HS-5 (cell line): ENCODE data around the gene IL23A.

Experiments
- DNase-seq: peaks from one replicate; pipeline ENCODE4 v3.0.0-alpha.2; 2012; ENCODE audit warnings: low read depth

IL23A gene

DNA sequence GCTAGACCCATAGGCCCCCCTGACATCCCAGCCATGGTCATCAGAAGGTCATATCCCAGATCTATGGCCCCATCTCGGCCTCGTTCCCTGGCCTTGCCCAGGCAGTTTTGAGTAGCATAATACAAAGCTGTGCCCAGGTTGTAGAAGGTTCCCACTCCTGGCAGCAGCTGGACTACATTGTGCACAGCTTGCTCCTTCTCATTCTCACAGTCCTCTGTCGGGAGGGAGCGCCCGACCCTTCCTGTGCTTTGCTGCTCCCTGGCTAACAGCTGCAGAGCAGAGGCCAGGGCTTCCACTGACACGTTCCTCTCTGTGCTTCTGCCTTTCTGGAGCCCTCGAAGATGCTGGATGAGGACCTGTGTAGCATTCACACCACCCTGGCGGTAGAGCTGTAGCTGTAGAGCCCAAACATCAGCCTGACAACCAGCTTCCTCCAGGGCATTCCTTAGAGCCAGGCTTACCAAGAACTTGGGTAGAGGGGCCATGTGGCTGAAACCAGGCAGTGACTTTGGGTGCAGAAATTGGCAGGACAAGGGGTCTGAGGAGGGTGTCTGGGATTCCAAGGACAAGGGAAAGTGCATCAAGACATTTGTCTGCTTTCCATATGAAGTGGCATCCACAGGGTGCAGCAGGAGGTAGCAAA is 22.9 kb downstream of the IL23A start:
- DNase-seq = no peak

DNA sequence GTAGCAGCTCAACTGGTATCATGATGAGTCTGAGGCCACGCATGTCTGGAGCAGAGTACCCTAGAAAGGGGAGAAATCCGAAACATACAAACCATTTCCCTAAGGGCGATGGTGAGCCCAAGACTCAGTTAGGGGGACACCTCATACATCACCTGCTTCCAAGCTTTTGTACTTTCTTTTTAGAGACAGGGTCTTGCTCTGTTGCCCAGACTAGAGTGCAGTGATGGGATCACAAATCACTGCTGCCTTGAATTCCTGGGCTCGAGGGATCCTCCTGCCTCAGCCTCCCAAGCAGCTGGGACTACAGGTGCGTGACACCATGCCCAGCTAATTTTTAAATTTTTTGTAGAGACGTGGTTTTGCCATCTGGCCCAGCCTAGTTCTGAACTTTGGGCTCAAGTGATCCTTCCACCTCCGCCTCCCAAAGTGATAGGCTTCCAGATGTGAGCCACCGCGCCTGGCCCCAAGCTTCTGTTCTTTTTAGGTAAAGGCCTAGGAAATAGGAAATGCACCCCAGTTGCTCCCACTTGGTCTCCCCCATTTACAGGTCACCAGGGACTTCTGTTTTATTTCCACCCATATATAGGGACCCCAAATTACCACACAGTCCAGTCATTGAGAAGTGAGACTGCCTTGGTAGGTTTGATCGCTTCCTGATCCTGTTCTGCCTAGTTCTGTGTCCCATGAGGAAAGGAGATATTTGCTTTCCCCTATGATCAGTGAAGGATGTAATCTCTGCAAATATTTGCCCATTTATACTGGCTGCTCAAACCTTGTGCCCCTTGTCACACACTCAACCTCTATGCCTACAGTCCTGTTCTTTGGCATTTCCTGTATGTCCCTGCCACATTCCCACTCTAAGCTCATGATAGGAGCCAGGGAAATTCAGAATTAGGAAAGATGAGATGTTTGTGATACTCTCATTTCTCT is 23.7 kb downstream of the IL23A start, which contains the start of gene APOF:
TSS of gene APOF (minus strand) at position 728 of the 930 bp plus-strand sequence. CDS start at position 616, 112 bp downstream.
- no peak for DNase-seq

DNA sequence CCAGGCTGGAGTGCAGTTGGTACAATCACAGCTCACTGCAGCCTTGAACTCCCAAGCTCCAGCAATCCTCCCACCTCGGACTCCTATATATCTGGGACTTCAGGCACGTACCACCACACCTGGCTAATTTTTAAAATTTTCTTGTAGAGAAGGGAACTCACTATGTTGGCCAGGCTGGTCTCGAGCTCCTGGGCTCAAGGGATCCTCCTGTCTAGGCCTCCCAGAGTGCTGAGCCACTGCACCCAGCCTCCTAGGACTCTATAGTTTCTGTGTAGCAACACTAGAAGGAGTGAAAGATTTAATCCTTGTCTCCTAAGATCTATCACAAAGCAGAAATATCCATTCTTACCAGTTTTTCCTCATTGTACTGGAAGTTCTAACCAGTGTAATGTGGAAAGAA is 28.3 kb downstream of the IL23A start:
- DNase-seq = no peak

DNA sequence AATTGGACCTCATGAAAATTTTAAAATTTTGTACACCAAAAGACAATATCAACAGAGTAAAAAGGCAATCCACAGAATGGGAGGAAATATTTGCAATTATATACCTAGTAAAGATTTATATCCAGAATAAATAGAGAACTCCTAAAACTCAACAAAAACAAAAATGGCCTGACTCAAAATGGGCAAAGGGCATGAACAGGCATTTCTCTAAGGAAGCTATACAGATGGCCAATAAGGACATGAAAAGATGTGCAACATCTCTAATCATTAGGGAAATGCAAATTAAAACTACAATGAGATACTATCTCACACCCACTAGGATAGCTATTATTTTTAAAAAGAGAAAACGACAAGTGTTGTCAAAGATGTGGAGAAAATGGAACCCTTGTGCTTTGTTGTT is 34.8 kb downstream of the IL23A start:
- no peak for DNase-seq

DNA sequence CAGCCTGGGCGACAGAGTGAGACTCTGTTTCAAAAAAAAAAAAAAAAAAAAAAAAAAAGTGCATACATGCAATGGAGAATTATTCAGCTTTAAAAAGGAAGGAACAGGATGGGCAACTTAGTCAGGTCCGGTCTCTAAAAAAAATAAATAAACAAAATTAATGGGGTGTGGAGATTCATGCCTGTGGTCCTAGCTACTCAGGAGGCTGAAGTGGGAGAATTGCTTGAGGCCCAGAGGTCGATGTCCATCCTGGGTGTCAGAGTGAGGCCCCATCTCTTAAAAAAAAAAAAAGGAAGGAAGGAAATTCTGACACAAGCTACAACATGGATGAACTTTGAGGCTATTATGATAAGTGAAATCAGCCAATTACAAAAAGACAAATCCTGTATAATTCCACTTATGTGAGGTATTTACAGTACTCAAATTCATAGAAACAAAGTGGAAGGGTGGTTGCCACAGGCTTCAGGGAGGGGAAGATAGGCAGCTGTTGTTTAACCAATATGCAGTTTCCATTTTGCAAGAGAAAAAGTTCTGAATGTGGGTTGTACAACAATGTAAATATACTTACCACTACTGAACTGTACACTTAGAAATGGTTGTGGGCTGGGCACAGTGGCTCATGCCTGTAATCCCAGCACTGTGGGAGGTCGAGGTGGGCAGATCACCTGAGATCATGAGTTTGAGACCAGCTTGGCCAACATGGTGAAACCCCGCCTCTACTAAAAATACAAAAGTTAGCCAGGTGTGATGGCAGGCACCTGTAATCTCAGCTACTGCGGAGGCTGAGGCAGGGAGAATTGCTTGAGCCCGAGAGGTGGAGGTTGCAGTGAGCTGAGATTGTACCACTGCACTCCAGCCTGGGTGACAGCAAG is 36.3 kb downstream of the IL23A start:
- no peak for DNase-seq

DNA sequence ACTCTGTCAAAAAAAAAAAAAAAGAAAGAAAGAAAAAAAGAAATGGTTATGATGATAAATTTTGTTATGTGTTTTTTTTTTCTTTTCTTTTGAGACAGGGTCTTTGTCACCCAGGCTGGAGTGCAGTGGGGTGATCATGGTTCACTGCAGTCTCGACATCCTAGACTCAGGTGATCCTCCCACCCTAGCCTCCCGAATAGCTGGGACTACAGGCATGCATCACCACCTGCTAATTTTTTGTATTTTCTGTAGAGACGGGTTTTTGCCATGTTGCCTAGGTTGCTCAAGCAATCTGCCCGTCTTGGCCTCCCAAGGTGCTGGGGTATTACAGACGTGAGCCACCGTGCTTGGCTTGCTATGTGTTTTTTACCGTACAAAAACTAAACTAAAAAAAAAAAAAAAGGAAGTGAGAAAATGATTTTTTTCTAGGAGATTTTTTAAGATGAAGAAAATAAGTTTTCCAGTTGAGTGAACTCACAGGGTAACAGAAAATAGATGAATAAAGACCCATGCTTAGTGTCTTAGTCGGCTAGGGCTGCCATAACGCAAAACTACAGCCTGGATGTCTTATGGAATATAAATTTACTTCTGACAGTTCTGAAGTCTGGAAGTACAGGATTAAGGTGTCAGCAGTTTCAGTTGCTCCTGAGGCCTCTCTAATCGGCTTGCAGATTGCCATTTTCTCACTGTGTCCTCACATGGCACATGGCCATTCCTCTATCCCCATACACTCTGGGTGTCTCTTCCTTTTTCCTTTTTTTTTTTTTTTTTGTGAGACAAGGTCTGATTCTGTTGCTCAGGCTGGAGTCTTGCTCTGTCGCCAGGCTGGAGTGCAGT is 37.1 kb downstream of the IL23A start:
- DNase-seq = no peak

DNA sequence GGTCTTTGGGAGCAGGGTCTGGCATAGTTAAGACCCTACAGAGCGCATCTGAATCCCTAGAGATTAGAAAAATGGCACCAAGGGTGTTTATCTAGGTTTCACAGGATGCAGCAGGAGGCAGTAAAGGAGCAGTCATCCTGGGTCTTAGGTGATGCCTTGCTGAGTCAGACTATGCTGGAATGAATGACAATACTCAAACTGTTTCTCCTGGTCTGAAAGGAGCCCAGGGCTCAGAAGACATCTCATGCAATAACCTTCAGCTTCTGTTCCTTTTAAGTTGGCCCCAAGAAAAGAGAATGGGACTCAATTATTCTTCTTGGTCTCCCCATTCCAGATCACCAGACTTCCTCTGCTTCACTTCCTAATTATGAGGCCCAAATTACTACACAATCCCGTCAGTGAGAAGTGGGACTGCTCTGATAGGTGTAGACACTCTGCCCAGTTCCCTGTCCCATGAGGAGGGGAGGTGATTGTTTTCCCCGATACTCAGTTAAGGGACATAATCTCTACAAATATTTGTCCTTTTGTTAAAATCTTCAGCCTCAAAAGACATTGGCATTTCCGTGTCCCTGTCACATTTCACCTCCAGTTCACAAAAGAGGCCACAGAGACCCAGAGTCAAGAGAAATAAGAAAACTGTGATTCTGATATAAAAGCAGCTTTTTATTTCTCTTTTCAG is 38.8 kb downstream of the IL23A start:
- no peak for DNase-seq

DNA sequence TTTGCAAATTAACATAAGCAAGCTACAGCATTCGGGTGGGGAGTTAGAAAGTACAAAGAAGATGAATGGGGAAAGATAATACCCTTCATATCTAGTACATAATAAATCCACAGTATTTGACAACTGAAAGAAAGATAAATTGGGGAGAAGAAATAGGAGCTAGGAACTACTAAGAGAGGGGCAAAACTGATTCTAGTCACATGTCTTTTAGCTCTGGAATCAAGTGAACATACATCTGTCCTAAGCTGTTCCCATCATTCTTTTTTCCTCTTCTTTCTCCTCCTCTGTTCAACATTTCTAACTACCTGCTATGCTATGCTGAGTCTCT is 39.3 kb downstream of the IL23A start:
- no peak for DNase-seq

DNA sequence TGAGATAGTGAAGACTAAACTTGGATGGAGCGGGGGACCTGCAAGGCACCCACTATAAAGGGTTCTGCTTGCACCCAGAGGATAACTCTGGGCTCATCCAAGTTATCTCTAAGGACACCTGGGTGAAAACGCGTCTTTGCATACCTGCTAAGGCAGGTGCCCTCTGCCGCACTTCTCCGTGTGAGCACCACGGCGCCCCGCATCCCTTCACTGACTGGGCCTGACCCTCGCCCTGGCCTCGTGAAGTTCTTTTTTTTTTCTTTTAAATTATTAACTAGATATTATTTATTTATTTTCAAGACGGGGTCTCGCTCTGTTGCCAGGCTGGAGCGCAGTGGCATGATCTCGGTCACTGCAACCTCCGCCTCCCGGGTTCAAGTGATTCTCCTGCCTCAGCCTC is 43.9 kb downstream of the IL23A start:
- no peak for DNase-seq

DNA sequence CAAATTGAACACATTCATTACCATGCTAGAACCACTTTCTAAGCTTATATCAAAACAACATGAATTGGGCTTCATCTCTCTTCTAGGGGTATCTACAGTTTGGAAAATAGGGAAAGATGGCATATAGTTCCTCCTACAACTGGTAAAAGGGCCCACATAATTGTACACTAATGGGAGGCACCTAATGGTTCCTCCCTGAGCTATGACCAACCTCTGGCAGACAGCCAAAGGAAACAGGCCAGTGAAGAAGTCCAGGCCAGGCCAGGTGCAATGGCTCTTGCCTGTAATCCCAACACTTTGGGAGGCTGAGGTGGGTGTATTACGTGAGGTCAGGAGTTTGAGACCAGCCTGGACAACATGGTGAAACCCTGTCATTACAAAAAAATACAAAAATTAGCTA is 47.2 kb downstream of the IL23A start:
- no peak for DNase-seq

DNA sequence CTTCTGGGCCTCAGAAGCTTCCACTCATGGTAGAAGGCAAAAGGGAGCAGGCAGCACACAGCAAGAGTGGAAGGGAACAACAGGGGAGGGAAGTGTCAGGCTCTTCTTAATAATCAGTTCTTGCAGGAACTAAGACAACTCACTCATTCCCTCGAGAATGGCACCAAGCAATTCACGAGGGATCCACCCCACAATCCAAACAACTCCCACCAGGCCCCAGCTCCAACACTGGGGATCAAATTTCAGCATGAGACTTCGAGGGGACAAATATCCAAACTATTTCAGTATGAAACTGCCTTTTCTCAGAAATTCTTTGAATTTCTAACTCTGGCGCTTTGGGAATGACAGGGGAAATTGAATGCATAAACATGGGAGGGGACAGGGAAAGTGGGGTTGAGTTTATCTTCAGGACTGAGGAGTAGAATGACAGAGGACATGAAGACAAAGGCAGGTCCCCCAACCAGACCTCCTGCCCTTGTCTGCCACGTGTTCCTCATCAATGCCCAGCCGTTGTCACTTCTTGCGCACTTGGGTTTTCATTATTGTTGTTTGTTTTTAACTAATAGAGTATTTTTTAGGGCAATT is 48.6 kb downstream of the IL23A start:
- DNase-seq = no peak

DNA sequence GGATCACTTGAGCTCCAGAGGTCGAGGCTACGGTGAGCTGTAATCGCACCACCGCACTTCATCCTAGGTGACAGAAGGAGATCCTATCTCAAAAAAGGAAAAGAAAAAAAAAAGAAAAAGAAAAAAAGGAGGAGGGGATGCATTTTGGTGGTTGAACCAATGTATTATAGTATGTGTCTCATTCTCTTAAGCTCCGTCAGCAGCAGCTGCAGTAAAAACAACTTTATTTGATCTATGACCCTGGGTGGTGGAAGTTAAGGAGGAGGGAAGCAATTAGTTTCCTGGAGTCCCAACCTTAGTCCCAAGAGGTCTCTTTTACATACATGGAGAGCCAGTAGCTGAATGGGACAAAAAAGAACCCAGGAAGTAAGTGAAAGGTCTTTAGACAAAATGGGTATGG is 50.7 kb downstream of the IL23A start:
- no peak for DNase-seq
